Activated CD4-positive, alpha-beta T cell treated with anti-CD3 and anti-CD28 coated beads for 48 hours (primary cell): ENCODE results near the gene PFN3.
A peak's percentile ranks its signal among the peaks of the same experiment; 100 is the strongest.

Experiments
- DNase-seq: peaks from one replicate; pipeline ENCODE4 v3.0.0-alpha.2; 2020

PFN3 gene

GRCh38 chr5:177399997-177400868 lies at the start of gene PFN3:
Gene PFN3 (minus strand): TSS chr5:177400661. CDS start chr5:177400576, 85 bp downstream.
- peak; percentile 31 for DNase-seq

GRCh38 chr5:177449140-177450061 lies 48.9 kb upstream of the PFN3 start:
- DNase-seq = no peak

- no peak for DNase-seq
Measured at GRCh38 chr5:177448244-177448950, 47.9 kb upstream of the PFN3 start.

- DNase-seq = peak; percentile 46
Measured at GRCh38 chr5:177447611-177448243, 47.3 kb upstream of the PFN3 start.

GRCh38 chr5:177447066-177447610 lies 46.7 kb upstream of the PFN3 start:
- peak; percentile 79 for DNase-seq

GRCh38 chr5:177446200-177447065 lies 46.0 kb upstream of the PFN3 start, which contains the start of gene PRR7:
Gene PRR7 (plus strand): TSS chr5:177446814. CDS start chr5:177455068, 8,254 bp downstream.
- DNase-seq = peak; percentile 79

GRCh38 chr5:177445917-177446199 lies 45.4 kb upstream of the PFN3 start:
- no peak for DNase-seq

- DNase-seq = peak; percentile 36
Measured at GRCh38 chr5:177445052-177445916, 44.8 kb upstream of the PFN3 start.

- peak; percentile 34 for DNase-seq
Measured at GRCh38 chr5:177444106-177445051, 43.9 kb upstream of the PFN3 start.

GRCh38 chr5:177443144-177443983 lies 42.9 kb upstream of the PFN3 start:
- no peak for DNase-seq

GRCh38 chr5:177442066-177442826 lies 41.8 kb upstream of the PFN3 start:
- DNase-seq = no peak

- DNase-seq = no peak
Measured at GRCh38 chr5:177440990-177441780, 40.7 kb upstream of the PFN3 start.

- DNase-seq = peak; percentile 62
Measured at GRCh38 chr5:177440211-177440989, 39.9 kb upstream of the PFN3 start.

GRCh38 chr5:177439518-177440053 lies 39.1 kb upstream of the PFN3 start:
- no peak for DNase-seq

GRCh38 chr5:177438468-177438867 lies 38.0 kb upstream of the PFN3 start:
- DNase-seq = no peak
